GM12878 (cell line): ENCODE data around the gene MACROD2. TPM values are rescaled to one million over a fixed set of nuclear protein-coding genes. Genes with fewer than 3 reads are reported as not detected.

Source experiments
- ATAC-seq: fragments of 200-7000 bp; cut with Tn5 transposase; 3 replicates; pipeline ENCODE4 v1.9.1; 2020; ENCODE audit warnings: mild to moderate bottlenecking, moderate library complexity
- BruUV-seq: library from RNA; stranded (reverse); fragments of 400-500 nt; replicated peaks from 2 replicates; lab custom pipeline; 2021; lab: Mats Ljungman, UMichigan
- CTCF ChIA-PET: fragments of 300-600 bp; sonication (Branson Sonifier 250); formaldehyde crosslinking; extraction: SDS; loops from one replicate; lab custom pipeline; 2021; ENCODE audit warnings: inconsistent platforms; lab: Yijun Ruan, JAX
- POLR2A ChIA-PET: fragments of 350-600 bp; formaldehyde crosslinking; extraction: SDS; loops from one replicate; lab custom pipeline; 2021; ENCODE audit warnings: inconsistent platforms; lab: Charles Lee
- RAD21 ChIA-PET: fragments of 300-600 bp; sonication (Branson Sonifier 250); formaldehyde crosslinking; loops from one replicate; lab custom pipeline; 2023; ENCODE audit warnings: antibody characterized with exemption; ENCODE audit not compliant: unreplicated experiment; lab: Charles Lee
- SMC1A ChIA-PET: fragments of 300-600 bp; sonication (Branson Sonifier 250); formaldehyde crosslinking; loops from one replicate; lab custom pipeline; 2023; ENCODE audit not compliant: unreplicated experiment, uncharacterized antibody; lab: Charles Lee
- DNase-seq: peaks from one replicate; pipeline ENCODE4 v3.0.0-alpha.2; 2011; ENCODE audit warnings: low read depth, low spot score
- FAIRE-seq: peaks from 3 replicates; lab custom pipeline; 2011; peaks lifted over from hg19 to GRCh38; lab: Jason Lieb, UNC
- H2AFZ ChIP-seq: 2 replicates; pipeline ENCODE4 v1.6.0; 2011; ENCODE audit warnings: low read depth, low read length, control low read depth; ENCODE audit not compliant: control insufficient read depth
- H3K27ac ChIP-seq: 2 replicates; pipeline ENCODE4 v1.5.1; 2011; ENCODE audit warnings: control low read depth; ENCODE audit not compliant: control insufficient read depth, insufficient read depth
- H3K27me3 ChIP-seq, 2 experiments: replicated peaks in 1 of 2; 2 replicates each; pipeline versions ENCODE4 v1.6.0 to v1.6.1; 2011; ENCODE audit warnings: low read length in 1 of 2; ENCODE audit not compliant: control insufficient read depth in 2 of 2, insufficient read depth in 2 of 2
- H3K36me3 ChIP-seq, 2 experiments: 2 replicates each; pipeline ENCODE4 v1.5.1; 2011; ENCODE audit warnings: low read length in 1 of 2; ENCODE audit not compliant: control insufficient read depth in 2 of 2, insufficient read depth in 2 of 2
- H3K4me1 ChIP-seq: 2 replicates; pipeline ENCODE4 v1.6.1; 2011; ENCODE audit warnings: mild to moderate bottlenecking, low read length, moderate library complexity, mixed read lengths; ENCODE audit not compliant: control insufficient read depth, insufficient read depth
- H3K4me2 ChIP-seq: 2 replicates; pipeline ENCODE4 v1.6.0; 2011; ENCODE audit warnings: control low read depth; ENCODE audit not compliant: control insufficient read depth, insufficient read depth
- H3K4me3 ChIP-seq: fragments of 200-600 bp; sonication (generic); 2 replicates; pipeline ENCODE4 v1.5.1; 2016
- H3K79me2 ChIP-seq: 2 replicates; pipeline ENCODE4 v1.6.0; 2011; ENCODE audit warnings: low read length; ENCODE audit not compliant: control insufficient read depth, insufficient read depth
- H3K9ac ChIP-seq: 2 replicates; pipeline ENCODE4 v1.8.0; 2011; ENCODE audit warnings: low read length, control low read depth, mixed read lengths; ENCODE audit not compliant: control insufficient read depth, insufficient read depth
- H3K9me3 ChIP-seq: replicated peaks from 3 replicates; pipeline ENCODE4 v1.5.1; 2011; ENCODE audit warnings: mild to moderate bottlenecking, low read length; ENCODE audit not compliant: control insufficient read depth, insufficient read depth
- H4K20me1 ChIP-seq: 2 replicates; pipeline ENCODE4 v1.6.0; 2011; ENCODE audit not compliant: control insufficient read depth, insufficient read depth
- BCLAF1 ChIP-seq: fragments of 450-650 bp; IDR thresholded peaks from 2 replicates; pipeline ENCODE4 v1.6.1; 2017; ENCODE audit warnings: antibody characterized with exemption, mild to moderate bottlenecking, moderate library complexity
- BMI1 ChIP-seq: fragments of 450-650 bp; IDR thresholded peaks from 2 replicates; pipeline ENCODE4 v1.6.1; 2016; ENCODE audit warnings: mild to moderate bottlenecking, moderate library complexity, borderline replicate concordance
- BRCA1 ChIP-seq: IDR thresholded peaks from 2 replicates; pipeline ENCODE4 v1.6.1; 2011; ENCODE audit warnings: low read depth, low read length, improper control_type of control experiment
- DPF2 ChIP-seq: fragments of 450-650 bp; IDR thresholded peaks from 2 replicates; pipeline ENCODE4 v1.6.1; 2017; ENCODE audit warnings: mild to moderate bottlenecking
- E2F4 ChIP-seq: IDR thresholded peaks from 2 replicates; pipeline ENCODE4 v1.6.1; 2012; ENCODE audit warnings: low read depth, low read length, improper control_type of control experiment
- FOXK2 ChIP-seq: fragments of 450-650 bp; IDR thresholded peaks from 2 replicates; pipeline ENCODE4 v1.6.1; 2017; ENCODE audit warnings: mild to moderate bottlenecking, moderate library complexity
- MEF2A ChIP-seq: IDR thresholded peaks from 2 replicates; pipeline ENCODE4 v1.6.1; 2011; ENCODE audit warnings: low read depth, mild to moderate bottlenecking, low read length, moderate library complexity; ENCODE audit not compliant: insufficient read depth
- MTA2 ChIP-seq: fragments of 450-650 bp; IDR thresholded peaks from 2 replicates; pipeline ENCODE4 v1.6.1; 2016; ENCODE audit warnings: low read depth, mild to moderate bottlenecking, moderate library complexity
- NRF1 ChIP-seq: conservative IDR thresholded peaks from 2 replicates; pipeline ENCODE4 v1.6.1; 2011; ENCODE audit warnings: mild to moderate bottlenecking, low read depth, low read length, improper control_type of control experiment
- PRDM15 ChIP-seq: fragments of 450-650 bp; formaldehyde crosslinking; IDR thresholded peaks from 2 replicates; pipeline ENCODE4 v1.4.0; 2020; ENCODE audit warnings: mild to moderate bottlenecking, moderate library complexity
- RAD21 ChIP-seq: IDR thresholded peaks from 2 replicates; pipeline ENCODE4 v1.6.1; 2011; ENCODE audit warnings: mild to moderate bottlenecking, low read depth, low read length, moderate library complexity; ENCODE audit not compliant: insufficient read depth
- SP1 ChIP-seq: IDR thresholded peaks from one replicate; pipeline ENCODE4 v1.6.1; 2011; ENCODE audit warnings: low read depth, low read length
- SREBF2 ChIP-seq: IDR thresholded peaks from 2 replicates; pipeline ENCODE4 v1.6.1; 2012; ENCODE audit warnings: mild to moderate bottlenecking, low read length
- STAT3 ChIP-seq: IDR thresholded peaks from 2 replicates; pipeline ENCODE4 v1.6.1; 2011; ENCODE audit warnings: low read depth, low read length, improper control_type of control experiment
- SUPT20H ChIP-seq: IDR thresholded peaks from 2 replicates; pipeline ENCODE4 v1.6.1; 2011; ENCODE audit warnings: low read depth, mild to moderate bottlenecking, low read length, moderate library complexity, borderline replicate concordance; ENCODE audit not compliant: control insufficient read depth
- SUZ12 ChIP-seq: fragments of 200-600 bp; sonication (generic); IDR thresholded peaks from one replicate; pipeline ENCODE4 v1.6.1; 2018; ENCODE audit warnings: antibody characterized with exemption, mild to moderate bottlenecking; ENCODE audit not compliant: unreplicated experiment
- YY1 ChIP-seq: IDR thresholded peaks from 2 replicates; pipeline ENCODE4 v1.6.1; 2011; ENCODE audit warnings: low read depth, mild to moderate bottlenecking, low read length
- ZNF207 ChIP-seq: fragments of 450-650 bp; IDR thresholded peaks from 2 replicates; pipeline ENCODE4 v1.6.1; 2014; ENCODE audit warnings: antibody characterized with exemption, mild to moderate bottlenecking, borderline replicate concordance
- ZNF24 ChIP-seq: fragments of 450-650 bp; IDR thresholded peaks from 2 replicates; pipeline ENCODE4 v1.6.1; 2017; ENCODE audit warnings: antibody characterized with exemption, mild to moderate bottlenecking
- WGBS: methylation state at CpG from one replicate; pipeline ENCODE4 v1.1.6; 2016; ENCODE audit warnings: low lambda C conversion rate; ENCODE audit not compliant: insufficient replicate concordance, insufficient coverage; ENCODE audit errors: missing lambda C conversion rate; 5-methylcytosine and 5-hydroxymethylcytosine counted together
- in situ Hi-C: fragments of 300-500 bp; cut with MboI; formaldehyde crosslinking; loops from 9 replicates; pipeline ENCODE4 v1.14.3; 2018; ENCODE audit warnings: mixed read lengths
- intact Hi-C: fragments of 100-400 bp; cut with micrococcal nuclease; formaldehyde crosslinking; loops from one replicate; pipeline ENCODE4 v1.14.2; 2022; ENCODE audit not compliant: unreplicated experiment
- polyA plus RNA-seq, 11 experiments: library from polyadenylated mRNA; depleted of rRNA in 4 of 11; unstranded in 6 of 11; stranded (reverse) in 5 of 11; fragments of >200 nt; fragmentation: Nextera tagmentation in 4 of 11; fragmentation: Illumina TruSeq in 1 of 11; extraction: Ambion mirVana in 4 of 11; extraction: Trizol in 1 of 11; gene quantifications; 1 replicate in 1 of 11; 2 replicates in 10 of 11; pipeline versions ENCODE4 v1.2.1 to v1.2.3, GENCODE V29; 2011 to 2016; ENCODE audit warnings: inconsistent platforms in 2 of 11, missing spikeins in 2 of 11, low read depth in 1 of 11
- total RNA-seq, 4 experiments: library from RNA; depleted of rRNA in 3 of 4; stranded (reverse); fragments of >200 nt in 3 of 4; fragmentation: Illumina TruSeq in 1 of 4; extraction: Trizol in 1 of 4; gene quantifications; 2 replicates each; pipeline versions ENCODE4 v1.2.1 to v1.2.3, GENCODE V29; 2013 to 2021

The MACROD2 gene
- total and polyA plus RNA-seq, 10 of the 15 experiments (the other 5 are each of a cell fraction or from before 2014, with no cell fraction given), result 1.1 to 21.5 (median 2.2) TPM

- H3K4me1 ChIP-seq, result no peaks in the 10 kb centered on the region
- intact Hi-C loops, result loop anchor here (10.0 kb wide), 2 partner anchors 281 to 619 kb away; partner anchors contain the start of gene FLRT3
- FAIRE-seq (no peak), DNase-seq (no peak), ATAC-seq (no peak)
- H3K79me2 ChIP-seq, result no peaks in the 10 kb centered on the region
- H3K27ac ChIP-seq, result no peak overlapping the region
- ChIA-PET RAD21 (interaction anchor here (0.9 kb wide), 1 partner anchor 122 kb away, joined by 3 read pairs; no protein-coding TSS in a partner anchor), CTCF (no interaction called here)
- in situ Hi-C loops, result no loop called here
- no peaks in the 10 kb centered on the region for H3K36me3 ChIP-seq
- BruUV-seq, result no TSS peak
- H3K27me3 ChIP-seq, result no peaks in the 10 kb centered on the region
- no peak overlapping the region for H2AFZ ChIP-seq
- no peak overlapping the region for H3K4me3 ChIP-seq
- H4K20me1 ChIP-seq, result no peaks in the 10 kb centered on the region
- WGBS, result 14% methylated on average over 2 of the region's 2 CpGs
- H3K9ac ChIP-seq, result no peak overlapping the region
- TF ChIP-seq MTA2, result no peak
- TF ChIP-seq SP1, result no peak
- TF ChIP-seq RAD21, result no peak
- no peak for TF ChIP-seq FOXK2
- no peak for TF ChIP-seq E2F4
- no peak for TF ChIP-seq BMI1
- TF ChIP-seq BRCA1, result no peak
- TF ChIP-seq ZNF24, result no peak
- TF ChIP-seq NRF1, result no peak
- TF ChIP-seq YY1, result no peak
- TF ChIP-seq ZNF207, result no peak
- no peak for TF ChIP-seq PRDM15 (CRISPR knock-in tag)
- no peak for TF ChIP-seq DPF2
- TF ChIP-seq STAT3, result no peak
- TF ChIP-seq SREBF2, result no peak
- no peak for TF ChIP-seq SUZ12
- TF ChIP-seq BCLAF1, result no peak
- no peak for TF ChIP-seq MEF2A
- TF ChIP-seq SUPT20H, result no peak
- TF ChIP-seq, all 136 proteins: peak for 0
- SMC1A ChIA-PET, result no interaction called here
- POLR2A ChIA-PET, result no interaction called here
- no peak overlapping the region for H3K4me2 ChIP-seq
- H3K9me3 ChIP-seq, result no peaks in the 10 kb centered on the region
These were observed 958.4 kb downstream of the MACROD2 start for GRCh38 chr20:14953736-14954135.
